Measurements from ENCODE around the gene SP8. TPM values are rescaled to one million over a fixed set of nuclear protein-coding genes. Genes with fewer than 3 reads are reported as not detected.

SP8 gene
- total and polyA plus RNA-seq, 9 of the 15 experiments (the other 6 are each of a cell fraction or from before 2014, with no cell fraction given), result 0.04 to 1.2 (median 0.19) TPM

GRCh38 chr7:20786779-20787659, at the start of gene SP8 (continued):
- no peak for TF ChIP-seq ZNF644 (tag; IDR thresholded peaks at IDR 0.05; ENCODE audit: low read depth)
- no peak for TF ChIP-seq ZNF174 (CRISPR knock-in tag; IDR thresholded peaks at IDR 0.05)
- TF ChIP-seq NONO (IDR thresholded peaks at IDR 0.05; ENCODE audit: low read depth in 2 of 2, low read length in 1 of 2), result no peak
- TF ChIP-seq SP1 (CRISPR knock-in tag; IDR thresholded peaks at IDR 0.05), result 0 out of 2 replicates have a peak, but pooled peaks have one; percentile 22
- no peak for TF ChIP-seq USF2 (CRISPR knock-in tag; IDR thresholded peaks at IDR 0.05)
- no peak for TF ChIP-seq ZNF764 (CRISPR knock-in tag; IDR thresholded peaks at IDR 0.05; ENCODE audit: low read depth)
- peak; percentile 74 for TF ChIP-seq SMARCA4 (IDR thresholded peaks at IDR 0.05)
- peak; percentile 15 for TF ChIP-seq E2F8 (IDR thresholded peaks at IDR 0.05; ENCODE audit: low read depth, partially characterized antibody)
- TF ChIP-seq ZNF592 (IDR thresholded peaks at IDR 0.05), result no peak
- no peak for TF ChIP-seq TCFL5 (CRISPR knock-in tag; conservative IDR thresholded peaks at IDR 0.05)
- peak in 1 of 2 experiments; percentile 9; a peak in 1 of 4 replicates for TF ChIP-seq TBL1XR1 (IDR thresholded peaks at IDR 0.05; ENCODE audit: low read length in 2 of 2)
- TF ChIP-seq VEZF1 (CRISPR knock-in tag; IDR thresholded peaks at IDR 0.05), result peak; percentile 97
- no peak for TF ChIP-seq NELFE (IDR thresholded peaks at IDR 0.05; ENCODE audit: insufficient read depth, insufficient read length)
- TF ChIP-seq HDAC1 (IDR thresholded peaks at IDR 0.05), result peak in 1 of 2 experiments; percentile 93; a peak in 2 of 4 replicates
